HCT116 (cell line): ENCODE data around the gene MAGI3. TPM values are rescaled to one million over a fixed set of nuclear protein-coding genes. Genes with fewer than 3 reads are reported as not detected.

Experiments
- ATAC-seq: fragments of 200-7000 bp; cut with Tn5 transposase; 2 replicates; pipeline ENCODE4 v1.9.1; 2020; ENCODE audit warnings: mild to moderate bottlenecking, moderate library complexity
- BruUV-seq: library from RNA; stranded (reverse); fragments of 400-500 nt; replicated peaks from 2 replicates; lab custom pipeline; 2021; lab: Mats Ljungman, UMichigan
- CTCF ChIA-PET: fragments of 300-600 bp; sonication (Branson Sonifier 250); formaldehyde crosslinking; loops from one replicate; lab custom pipeline; 2021; ENCODE audit warnings: antibody characterized with exemption; lab: Charles Lee
- POLR2A ChIA-PET: fragments of 300-600, 350-600 bp; sonication (Branson Sonifier 250); formaldehyde crosslinking; loops from one replicate; lab custom pipeline; 2021; ENCODE audit warnings: antibody characterized with exemption; lab: Charles Lee
- RAD21 ChIA-PET, 2 experiments: fragments of 300-600 bp; sonication (Branson Sonifier 250); formaldehyde crosslinking; loops; one replicate each; lab custom pipeline; 2023; ENCODE audit warnings: low total read pairs in 2 of 2; ENCODE audit not compliant: uncharacterized antibody in 2 of 2, unreplicated experiment in 2 of 2, low non-redundant PET in 1 of 2; lab: Charles Lee
- DNase-seq: peaks from one replicate; pipeline ENCODE4 v3.0.0-alpha.2; 2010; ENCODE audit warnings: low read depth, low spot score
- H2AFZ ChIP-seq: fragments of 200-600 bp; shearing (Covaris generic), sonication (generic); 2 replicates; pipeline ENCODE4 v1.6.1; 2017; ENCODE audit warnings: low read depth, mixed run types, mixed read lengths, antibody characterized with exemption, low read length; ENCODE audit not compliant: poor library complexity, severe bottlenecking
- H3K27ac ChIP-seq: 2 replicates; pipeline ENCODE4 v1.5.1; 2012; ENCODE audit warnings: low read depth, low read length
- H3K27me3 ChIP-seq: fragments of 200-600 bp; sonication (generic); 2 replicates; pipeline ENCODE4 v1.6.1; 2016; ENCODE audit warnings: mixed run types, low read length, mixed read lengths; ENCODE audit not compliant: insufficient read depth
- H3K36me3 ChIP-seq, 2 experiments: fragments of 200-500 bp in 1 of 2; fragments of 200-600 bp in 1 of 2; sonication (Bioruptor generic) in 1 of 2; sonication (generic) in 1 of 2; 2 replicates each; pipeline versions ENCODE4 v1.5.1 to v1.6.1; 2014 to 2016; ENCODE audit warnings: low read length in 2 of 2, inconsistent platforms in 1 of 2, mixed read lengths in 1 of 2, mixed run types in 1 of 2; ENCODE audit not compliant: insufficient read depth in 2 of 2, control insufficient read depth in 1 of 2
- H3K4me1 ChIP-seq, 2 experiments: fragments of 200-600 bp in 1 of 2; sonication (generic) in 1 of 2; 2 replicates each; pipeline versions ENCODE4 v1.5.1 to v1.6.1; 2012 to 2017; ENCODE audit warnings: low read length in 2 of 2, inconsistent platforms in 1 of 2, mild to moderate bottlenecking in 1 of 2, mixed read lengths in 1 of 2, mixed run types in 1 of 2, moderate library complexity in 1 of 2; ENCODE audit not compliant: insufficient read depth in 2 of 2, control insufficient read depth in 1 of 2
- H3K4me2 ChIP-seq: fragments of 200-600 bp; sonication (generic); 2 replicates; pipeline ENCODE4 v1.6.1; 2017; ENCODE audit warnings: mixed run types, low read length, mixed read lengths
- H3K4me3 ChIP-seq, 2 experiments: fragments of 200-600 bp in 1 of 2; sonication (generic) in 1 of 2; replicated peaks in 1 of 2; 2 replicates each; pipeline ENCODE4 v1.5.1; 2011 to 2016; ENCODE audit warnings: low read length in 2 of 2, control low read depth in 1 of 2, low read depth in 1 of 2, mild to moderate bottlenecking in 1 of 2, mixed read lengths in 1 of 2, mixed run types in 1 of 2
- H3K79me2 ChIP-seq: fragments of 200-600 bp; sonication (generic); 2 replicates; pipeline ENCODE4 v1.6.1; 2017; ENCODE audit warnings: mild to moderate bottlenecking, mixed run types, low read length, moderate library complexity, mixed read lengths; ENCODE audit not compliant: insufficient read depth
- H3K9ac ChIP-seq: fragments of 200-600 bp; sonication (generic); 2 replicates; pipeline ENCODE4 v1.6.1; 2016; ENCODE audit warnings: low read length, mixed read lengths
- H3K9me2 ChIP-seq: fragments of 200-600 bp; sonication (generic), shearing (Covaris generic); 2 replicates; pipeline ENCODE4 v1.6.1; 2017; ENCODE audit warnings: mixed run types, mild to moderate bottlenecking, moderate library complexity; ENCODE audit not compliant: insufficient read depth
- H3K9me3 ChIP-seq, 2 experiments: fragments of 200-500 bp in 1 of 2; fragments of 200-600 bp in 1 of 2; sonication (Bioruptor generic) in 1 of 2; sonication (generic) in 1 of 2; 2 replicates each; pipeline ENCODE4 v1.6.1; 2014 to 2017; ENCODE audit warnings: low read length in 2 of 2, mixed read lengths in 2 of 2, inconsistent platforms in 1 of 2, low read depth in 1 of 2, mild to moderate bottlenecking in 1 of 2, mixed run types in 1 of 2, moderate library complexity in 1 of 2; ENCODE audit not compliant: control insufficient read depth in 1 of 2, insufficient read depth in 1 of 2
- H4K20me1 ChIP-seq: fragments of 200-600 bp; sonication (generic), shearing (Covaris generic); 2 replicates; pipeline ENCODE4 v1.6.1; 2017; ENCODE audit warnings: mixed run types, mild to moderate bottlenecking, moderate library complexity; ENCODE audit not compliant: insufficient read depth
- SRF ChIP-seq: IDR thresholded peaks from 2 replicates; pipeline ENCODE4 v1.6.1; 2012; ENCODE audit warnings: low read depth
- ZBTB33 ChIP-seq: IDR thresholded peaks from 2 replicates; pipeline ENCODE4 v1.6.1; 2011; ENCODE audit warnings: mild to moderate bottlenecking, low read length, moderate library complexity; ENCODE audit not compliant: insufficient replicate concordance; ENCODE audit errors: extremely low read depth
- intact Hi-C: fragments of 100-400 bp; cut with micrococcal nuclease; formaldehyde crosslinking; loops from 2 replicates; pipeline ENCODE4 v1.10.0; 2022
- total RNA-seq: library from RNA; stranded (reverse); gene quantifications from one replicate; pipeline ENCODE4 v1.2.1, GENCODE V29; 2021; ENCODE audit not compliant: unreplicated experiment
- TF ChIP-seq, protein P1 (sequence below), 3 experiments: fragments of 200-600 bp in 1 of 3; sonication (generic) in 1 of 3; IDR thresholded peaks in 2 of 3; conservative IDR thresholded peaks in 1 of 3; 2 replicates each; pipeline ENCODE4 v1.5.1; 2012 to 2017; ENCODE audit warnings: low read depth in 2 of 3, low read length in 2 of 3, antibody characterized with exemption in 1 of 3, borderline replicate concordance in 1 of 3, control low read depth in 1 of 3, mild to moderate bottlenecking in 1 of 3, mixed read lengths in 1 of 3, mixed run types in 1 of 3, moderate library complexity in 1 of 3; ENCODE audit not compliant: insufficient read depth in 1 of 3

Gene MAGI3
- total RNA-seq, 1 experiment from 2014 or later, result 11.8 TPM

DNA sequence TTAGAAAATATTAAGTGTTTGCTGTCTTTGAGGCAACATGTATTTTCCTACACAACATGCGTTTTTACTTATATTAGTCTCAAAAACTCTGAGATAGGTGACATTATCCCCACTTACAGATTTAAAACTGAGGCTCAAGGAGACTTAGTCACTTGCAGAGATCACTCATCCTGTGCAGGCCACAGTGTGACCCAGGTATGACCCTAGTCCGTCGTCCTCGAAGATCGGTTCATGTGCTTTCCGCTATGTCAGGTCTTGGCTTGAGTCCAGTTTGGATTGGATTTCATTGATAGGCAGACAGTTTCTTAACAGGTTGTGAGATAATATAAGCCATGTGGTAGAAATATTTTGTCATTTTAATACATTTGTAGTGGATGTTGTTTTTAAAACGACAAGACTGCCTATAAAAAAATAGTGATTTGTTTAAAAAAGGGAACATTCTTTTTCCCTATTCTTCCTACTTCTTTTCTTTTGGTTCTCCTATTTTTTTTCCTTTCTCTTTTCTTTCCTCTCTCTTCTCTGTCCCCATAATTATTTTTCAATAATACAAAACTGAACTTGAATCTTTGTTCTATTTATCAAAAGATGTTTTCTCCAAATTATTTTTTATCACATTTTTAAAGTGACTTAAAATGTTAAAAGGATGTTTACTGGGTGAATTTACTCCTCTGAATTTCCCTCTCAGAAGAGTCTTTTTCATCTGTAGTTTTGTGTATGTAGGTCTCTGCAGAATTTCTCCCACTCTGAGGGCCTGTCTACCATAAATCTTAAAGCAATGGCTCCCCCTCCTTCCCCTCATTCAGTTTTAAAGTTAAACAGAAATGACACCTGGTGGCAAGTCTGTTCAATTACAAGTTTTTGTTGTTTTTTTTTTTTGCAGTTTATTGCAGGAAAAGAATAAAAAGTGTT lies 287.2 kb downstream of the MAGI3 start (continued):
- TF ChIP-seq, protein P1, sequence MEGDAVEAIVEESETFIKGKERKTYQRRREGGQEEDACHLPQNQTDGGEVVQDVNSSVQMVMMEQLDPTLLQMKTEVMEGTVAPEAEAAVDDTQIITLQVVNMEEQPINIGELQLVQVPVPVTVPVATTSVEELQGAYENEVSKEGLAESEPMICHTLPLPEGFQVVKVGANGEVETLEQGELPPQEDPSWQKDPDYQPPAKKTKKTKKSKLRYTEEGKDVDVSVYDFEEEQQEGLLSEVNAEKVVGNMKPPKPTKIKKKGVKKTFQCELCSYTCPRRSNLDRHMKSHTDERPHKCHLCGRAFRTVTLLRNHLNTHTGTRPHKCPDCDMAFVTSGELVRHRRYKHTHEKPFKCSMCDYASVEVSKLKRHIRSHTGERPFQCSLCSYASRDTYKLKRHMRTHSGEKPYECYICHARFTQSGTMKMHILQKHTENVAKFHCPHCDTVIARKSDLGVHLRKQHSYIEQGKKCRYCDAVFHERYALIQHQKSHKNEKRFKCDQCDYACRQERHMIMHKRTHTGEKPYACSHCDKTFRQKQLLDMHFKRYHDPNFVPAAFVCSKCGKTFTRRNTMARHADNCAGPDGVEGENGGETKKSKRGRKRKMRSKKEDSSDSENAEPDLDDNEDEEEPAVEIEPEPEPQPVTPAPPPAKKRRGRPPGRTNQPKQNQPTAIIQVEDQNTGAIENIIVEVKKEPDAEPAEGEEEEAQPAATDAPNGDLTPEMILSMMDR (IDR thresholded peaks at IDR 0.05 in 2 of 3, conservative IDR thresholded peaks at IDR 0.05 in 1 of 3; ENCODE audit: borderline replicate concordance in 1 of 3, insufficient read depth in 1 of 3, low read depth in 2 of 3, low read length in 2 of 3), result peak; percentile 42 to 92 (median 66)
- TF ChIP-seq, all 23 proteins: peak for 4

DNA sequence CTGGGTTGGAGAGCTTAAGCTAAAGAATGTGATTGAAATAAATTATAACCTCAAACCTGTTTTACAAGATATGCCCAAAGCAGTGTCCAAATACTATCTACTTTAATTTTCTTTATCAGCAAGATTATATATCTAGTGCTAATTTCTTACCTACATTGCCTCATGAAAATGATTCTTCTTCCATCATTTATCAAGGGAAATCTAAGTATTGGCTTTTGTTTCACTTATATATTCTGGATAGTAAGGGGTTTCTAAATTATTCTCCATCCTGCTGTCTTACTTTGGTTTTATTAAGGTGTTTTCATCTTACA lies 287.8 kb downstream of the MAGI3 start:
- Histone ChIP-seq H3K36me3 (no peaks in the 10 kb centered on the region), H3K9me2 (no peaks in the 10 kb centered on the region), H3K27ac (no peak overlapping the region), H3K4me3 (no peak overlapping the region), H3K9ac (no peak overlapping the region), H4K20me1 (no peaks in the 10 kb centered on the region), H3K27me3 (no peaks in the 10 kb centered on the region), H3K4me2 (no peak overlapping the region), H2AFZ (no peak overlapping the region), H3K79me2 (no peaks in the 10 kb centered on the region), H3K9me3 (no peaks in the 10 kb centered on the region), H3K4me1 (peaks cover 5 to 10% of the 10 kb centered on the region in 2 experiments; a peak in 3 of 4 replicates)
- no TSS peak for BruUV-seq
- ChIA-PET RAD21 (no interaction called here), CTCF (interaction anchor here (0.9 to 2.8 kb wide), 5 partner anchors 261 to 605 kb away, joined by 3 to 13 read pairs (median 5); partner anchors contain the start of gene LRIG2), POLR2A (no interaction called here)
- TF ChIP-seq ZBTB33, result no peak
- peak; percentile 29; the same call in 1 of the 2 replicates for TF ChIP-seq SRF
- no peak for ATAC-seq
- intact Hi-C loops, result loop anchor here (1.0 to 10.0 kb wide), 3 partner anchors 223 to 605 kb away; partner anchors contain the start of gene LRIG2
- no peak for DNase-seq
